ENCODE data around the gene ZNF697. TPM values are rescaled to one million over a fixed set of nuclear protein-coding genes. Genes with fewer than 3 reads are reported as not detected.
"Not testable (repeated sequence)": the region's sequence is repeated elsewhere in the genome, so short reads cannot be mapped to it uniquely, and the experiment has no call there.

ZNF697 gene
- total RNA-seq, 1 experiment from 2014 or later: 18.0 TPM

DNA sequence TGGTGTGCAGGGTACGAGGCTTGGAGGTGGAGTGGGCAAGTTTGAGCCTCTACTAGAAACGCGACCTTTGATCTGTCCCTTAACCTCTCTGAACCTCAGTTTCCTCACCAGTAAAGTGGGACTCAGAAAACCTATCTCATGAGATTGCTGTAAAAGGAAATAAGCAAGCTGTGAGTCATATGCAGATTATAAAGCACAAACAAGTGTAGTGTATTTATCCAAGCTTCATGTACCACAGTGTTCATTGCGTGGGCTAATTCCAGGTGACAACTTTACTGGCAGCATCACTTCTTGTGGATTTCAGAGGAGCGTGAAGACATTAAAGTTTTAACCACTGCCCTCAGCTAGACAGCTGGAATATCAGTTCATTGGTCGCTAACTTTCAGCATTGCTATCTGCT, 44.4 kb downstream of the ZNF697 start (continued):
- TF ChIP-seq FOXP1 (CRISPR knock-in tag; IDR thresholded peaks at IDR 0.05; ENCODE audit: borderline replicate concordance) (no peak), ZNF263 (CRISPR knock-in tag; IDR thresholded peaks at IDR 0.05; ENCODE audit: low read depth) (no peak)

DNA sequence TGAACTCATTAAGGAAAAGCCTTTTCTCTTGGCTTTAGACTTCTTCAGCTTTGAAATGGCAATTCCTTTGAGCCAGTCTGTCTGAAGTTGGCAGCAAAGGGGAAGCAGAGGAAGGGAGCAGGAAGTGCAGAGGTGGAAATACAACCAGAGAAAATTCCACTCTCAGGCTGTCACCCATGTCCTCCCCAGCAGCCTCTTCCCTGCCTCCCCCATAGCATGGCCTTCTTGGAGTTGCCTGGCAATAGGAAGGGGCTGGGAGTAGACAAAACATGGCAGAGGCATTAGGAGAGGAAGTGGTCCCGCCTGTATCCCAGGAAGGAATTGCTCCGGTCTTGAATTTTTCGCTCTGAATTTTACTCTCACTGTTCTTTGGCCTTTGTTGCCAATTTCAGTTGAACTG, 44.8 kb downstream of the ZNF697 start:
- H3K27me3 Mint-ChIP-seq (ENCODE audit: low read depth); H3K27ac Mint-ChIP-seq; H3K9me3 Mint-ChIP-seq; H3K4me3 Mint-ChIP-seq; CTCF ChIA-PET; DNase-seq (ENCODE audit: low spot score); H3K36me3 Mint-ChIP-seq; POLR2A ChIA-PET; H3K4me1 Mint-ChIP-seq; ATAC-seq: not testable (repeated sequence)
- TF ChIP-seq, protein P1, sequence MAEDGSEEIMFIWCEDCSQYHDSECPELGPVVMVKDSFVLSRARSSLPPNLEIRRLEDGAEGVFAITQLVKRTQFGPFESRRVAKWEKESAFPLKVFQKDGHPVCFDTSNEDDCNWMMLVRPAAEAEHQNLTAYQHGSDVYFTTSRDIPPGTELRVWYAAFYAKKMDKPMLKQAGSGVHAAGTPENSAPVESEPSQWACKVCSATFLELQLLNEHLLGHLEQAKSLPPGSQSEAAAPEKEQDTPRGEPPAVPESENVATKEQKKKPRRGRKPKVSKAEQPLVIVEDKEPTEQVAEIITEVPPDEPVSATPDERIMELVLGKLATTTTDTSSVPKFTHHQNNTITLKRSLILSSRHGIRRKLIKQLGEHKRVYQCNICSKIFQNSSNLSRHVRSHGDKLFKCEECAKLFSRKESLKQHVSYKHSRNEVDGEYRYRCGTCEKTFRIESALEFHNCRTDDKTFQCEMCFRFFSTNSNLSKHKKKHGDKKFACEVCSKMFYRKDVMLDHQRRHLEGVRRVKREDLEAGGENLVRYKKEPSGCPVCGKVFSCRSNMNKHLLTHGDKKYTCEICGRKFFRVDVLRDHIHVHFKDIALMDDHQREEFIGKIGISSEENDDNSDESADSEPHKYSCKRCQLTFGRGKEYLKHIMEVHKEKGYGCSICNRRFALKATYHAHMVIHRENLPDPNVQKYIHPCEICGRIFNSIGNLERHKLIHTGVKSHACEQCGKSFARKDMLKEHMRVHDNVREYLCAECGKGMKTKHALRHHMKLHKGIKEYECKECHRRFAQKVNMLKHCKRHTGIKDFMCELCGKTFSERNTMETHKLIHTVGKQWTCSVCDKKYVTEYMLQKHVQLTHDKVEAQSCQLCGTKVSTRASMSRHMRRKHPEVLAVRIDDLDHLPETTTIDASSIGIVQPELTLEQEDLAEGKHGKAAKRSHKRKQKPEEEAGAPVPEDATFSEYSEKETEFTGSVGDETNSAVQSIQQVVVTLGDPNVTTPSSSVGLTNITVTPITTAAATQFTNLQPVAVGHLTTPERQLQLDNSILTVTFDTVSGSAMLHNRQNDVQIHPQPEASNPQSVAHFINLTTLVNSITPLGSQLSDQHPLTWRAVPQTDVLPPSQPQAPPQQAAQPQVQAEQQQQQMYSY (CRISPR knock-in tag; IDR thresholded peaks at IDR 0.05): peak; percentile 43; the same call in 1 of the 2 replicates

DNA sequence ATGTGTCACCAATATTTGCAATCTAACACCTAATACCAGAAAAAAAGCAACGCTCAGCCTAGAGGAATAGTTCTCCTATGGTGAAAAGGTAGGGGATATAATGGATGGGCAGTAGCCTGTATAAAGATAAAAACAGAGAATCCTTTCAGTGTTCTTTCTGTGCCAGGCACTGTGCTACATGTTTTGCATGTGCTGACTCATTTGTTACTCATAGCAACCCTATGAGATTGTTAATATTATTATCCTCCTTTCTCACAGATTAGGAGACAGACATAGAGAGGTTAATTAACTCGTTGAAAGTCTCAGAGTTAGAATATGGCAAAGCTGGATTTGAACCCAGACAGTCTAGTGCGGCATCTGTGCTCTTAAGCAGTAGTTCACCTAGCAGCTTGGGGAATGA, 45.3 kb downstream of the ZNF697 start:
- H3K27me3 Mint-ChIP-seq (ENCODE audit: low read depth); H3K9me3 Mint-ChIP-seq; H3K4me3 Mint-ChIP-seq; H3K36me3 Mint-ChIP-seq; DNase-seq (ENCODE audit: low spot score); H3K4me1 Mint-ChIP-seq; ATAC-seq; H3K27ac Mint-ChIP-seq; CTCF ChIA-PET; POLR2A ChIA-PET: not testable (repeated sequence)

DNA sequence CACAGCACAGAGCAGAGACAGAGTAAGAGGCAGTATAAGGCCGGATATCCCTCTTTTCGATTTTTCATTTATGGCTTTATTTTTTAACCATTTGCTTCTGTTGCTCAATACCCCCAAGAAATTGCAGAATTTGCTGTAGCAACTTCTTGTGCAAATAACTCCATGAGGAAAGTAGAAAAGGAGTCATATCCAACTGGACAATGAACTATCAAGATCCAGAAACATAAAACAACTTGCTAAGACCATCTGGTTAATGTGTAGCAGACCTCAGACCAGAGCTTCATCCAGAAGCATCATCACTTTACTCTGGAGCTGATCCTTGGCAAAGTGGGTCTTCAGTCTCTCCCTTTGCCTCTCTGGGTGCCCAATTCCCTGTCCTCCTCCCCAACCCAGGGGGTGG, 45.9 kb downstream of the ZNF697 start:
- H3K4me1 Mint-ChIP-seq: 0 out of 2 replicates have a peak, but pooled peaks cover 2% of the 10 kb centered on the region
- ATAC-seq: no peak
- ChIA-PET POLR2A (no interaction called here), CTCF (interaction anchor here (2.7 kb wide), 1 partner anchor 58 kb away, joined by 6 read pairs; no protein-coding TSS in a partner anchor)
- H3K36me3 Mint-ChIP-seq: no peaks in the 10 kb centered on the region
- no peak overlapping the region for H3K4me3 Mint-ChIP-seq
- TF ChIP-seq, protein P2, sequence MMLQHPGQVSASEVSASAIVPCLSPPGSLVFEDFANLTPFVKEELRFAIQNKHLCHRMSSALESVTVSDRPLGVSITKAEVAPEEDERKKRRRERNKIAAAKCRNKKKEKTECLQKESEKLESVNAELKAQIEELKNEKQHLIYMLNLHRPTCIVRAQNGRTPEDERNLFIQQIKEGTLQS (CRISPR knock-in tag; conservative IDR thresholded peaks at IDR 0.05): no peak
- TF ChIP-seq HMGA2 (CRISPR knock-in tag; IDR thresholded peaks at IDR 0.05): no peak
- TF ChIP-seq, protein P3, sequence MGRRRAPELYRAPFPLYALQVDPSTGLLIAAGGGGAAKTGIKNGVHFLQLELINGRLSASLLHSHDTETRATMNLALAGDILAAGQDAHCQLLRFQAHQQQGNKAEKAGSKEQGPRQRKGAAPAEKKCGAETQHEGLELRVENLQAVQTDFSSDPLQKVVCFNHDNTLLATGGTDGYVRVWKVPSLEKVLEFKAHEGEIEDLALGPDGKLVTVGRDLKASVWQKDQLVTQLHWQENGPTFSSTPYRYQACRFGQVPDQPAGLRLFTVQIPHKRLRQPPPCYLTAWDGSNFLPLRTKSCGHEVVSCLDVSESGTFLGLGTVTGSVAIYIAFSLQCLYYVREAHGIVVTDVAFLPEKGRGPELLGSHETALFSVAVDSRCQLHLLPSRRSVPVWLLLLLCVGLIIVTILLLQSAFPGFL (CRISPR knock-in tag; IDR thresholded peaks at IDR 0.05; ENCODE audit: borderline replicate concordance): no peak
- TF ChIP-seq TCF7 (CRISPR knock-in tag; IDR thresholded peaks at IDR 0.05; ENCODE audit: low read depth): no peak
- TF ChIP-seq, protein P4, sequence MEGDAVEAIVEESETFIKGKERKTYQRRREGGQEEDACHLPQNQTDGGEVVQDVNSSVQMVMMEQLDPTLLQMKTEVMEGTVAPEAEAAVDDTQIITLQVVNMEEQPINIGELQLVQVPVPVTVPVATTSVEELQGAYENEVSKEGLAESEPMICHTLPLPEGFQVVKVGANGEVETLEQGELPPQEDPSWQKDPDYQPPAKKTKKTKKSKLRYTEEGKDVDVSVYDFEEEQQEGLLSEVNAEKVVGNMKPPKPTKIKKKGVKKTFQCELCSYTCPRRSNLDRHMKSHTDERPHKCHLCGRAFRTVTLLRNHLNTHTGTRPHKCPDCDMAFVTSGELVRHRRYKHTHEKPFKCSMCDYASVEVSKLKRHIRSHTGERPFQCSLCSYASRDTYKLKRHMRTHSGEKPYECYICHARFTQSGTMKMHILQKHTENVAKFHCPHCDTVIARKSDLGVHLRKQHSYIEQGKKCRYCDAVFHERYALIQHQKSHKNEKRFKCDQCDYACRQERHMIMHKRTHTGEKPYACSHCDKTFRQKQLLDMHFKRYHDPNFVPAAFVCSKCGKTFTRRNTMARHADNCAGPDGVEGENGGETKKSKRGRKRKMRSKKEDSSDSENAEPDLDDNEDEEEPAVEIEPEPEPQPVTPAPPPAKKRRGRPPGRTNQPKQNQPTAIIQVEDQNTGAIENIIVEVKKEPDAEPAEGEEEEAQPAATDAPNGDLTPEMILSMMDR (IDR thresholded peaks at IDR 0.05): no peak
- no peaks in the 10 kb centered on the region; the same call in 1 of the 2 replicates for H3K27me3 Mint-ChIP-seq (ENCODE audit: low read depth)
- H3K27ac Mint-ChIP-seq: no peak overlapping the region
- H3K9me3 Mint-ChIP-seq: no peaks in the 10 kb centered on the region
- no peak for DNase-seq (ENCODE audit: low spot score)

DNA sequence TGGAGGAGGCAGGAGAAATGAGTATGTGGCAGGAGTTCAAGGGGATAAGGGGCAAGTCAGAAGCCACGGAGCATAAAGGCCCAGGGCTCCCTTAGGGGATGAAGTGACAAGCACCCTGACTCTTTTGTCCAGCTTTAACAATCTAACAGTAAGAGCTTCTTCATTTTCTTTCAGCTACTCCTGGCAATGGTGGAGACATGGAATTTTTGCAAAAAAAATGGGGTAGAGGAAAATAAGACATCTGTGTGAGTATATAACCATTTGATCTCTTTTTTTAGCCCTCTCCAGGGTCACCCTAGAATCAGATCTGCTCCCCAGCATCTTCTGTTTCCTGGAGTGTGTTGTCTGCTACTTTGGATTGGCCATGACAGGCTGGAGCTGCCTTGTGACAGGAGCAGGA, 47.1 kb downstream of the ZNF697 start:
- H3K27ac Mint-ChIP-seq: no peak overlapping the region
- ChIA-PET POLR2A (no interaction called here), CTCF (interaction anchor here (2.7 kb wide), 1 partner anchor 57 kb away, joined by 6 read pairs; no protein-coding TSS in a partner anchor)
- TF ChIP-seq GABPB1 (CRISPR knock-in tag; IDR thresholded peaks at IDR 0.05) (no peak), ZNF263 (CRISPR knock-in tag; IDR thresholded peaks at IDR 0.05; ENCODE audit: low read depth) (no peak), GTF2I (CRISPR knock-in tag; conservative IDR thresholded peaks at IDR 0.05) (no peak), OVOL2 (CRISPR knock-in tag; IDR thresholded peaks at IDR 0.05; ENCODE audit: borderline replicate concordance) (no peak)
- TF ChIP-seq, protein P5, sequence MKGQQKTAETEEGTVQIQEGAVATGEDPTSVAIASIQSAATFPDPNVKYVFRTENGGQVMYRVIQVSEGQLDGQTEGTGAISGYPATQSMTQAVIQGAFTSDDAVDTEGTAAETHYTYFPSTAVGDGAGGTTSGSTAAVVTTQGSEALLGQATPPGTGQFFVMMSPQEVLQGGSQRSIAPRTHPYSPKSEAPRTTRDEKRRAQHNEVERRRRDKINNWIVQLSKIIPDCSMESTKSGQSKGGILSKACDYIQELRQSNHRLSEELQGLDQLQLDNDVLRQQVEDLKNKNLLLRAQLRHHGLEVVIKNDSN (CRISPR knock-in tag; IDR thresholded peaks at IDR 0.05): no peak
- TF ChIP-seq, protein P6, sequence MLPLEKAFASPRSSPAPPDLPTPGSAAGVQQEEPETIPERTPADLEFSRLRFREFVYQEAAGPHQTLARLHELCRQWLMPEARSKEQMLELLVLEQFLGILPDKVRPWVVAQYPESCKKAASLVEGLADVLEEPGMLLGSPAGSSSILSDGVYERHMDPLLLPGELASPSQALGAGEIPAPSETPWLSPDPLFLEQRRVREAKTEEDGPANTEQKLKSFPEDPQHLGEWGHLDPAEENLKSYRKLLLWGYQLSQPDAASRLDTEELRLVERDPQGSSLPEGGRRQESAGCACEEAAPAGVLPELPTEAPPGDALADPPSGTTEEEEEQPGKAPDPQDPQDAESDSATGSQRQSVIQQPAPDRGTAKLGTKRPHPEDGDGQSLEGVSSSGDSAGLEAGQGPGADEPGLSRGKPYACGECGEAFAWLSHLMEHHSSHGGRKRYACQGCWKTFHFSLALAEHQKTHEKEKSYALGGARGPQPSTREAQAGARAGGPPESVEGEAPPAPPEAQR (CRISPR knock-in tag; IDR thresholded peaks at IDR 0.05): no peak
- TF ChIP-seq, protein P1 (CRISPR knock-in tag; IDR thresholded peaks at IDR 0.05): no peak

More for the DNA sequence above, 47.1 kb downstream of the ZNF697 start:
- H3K36me3 Mint-ChIP-seq: no peaks in the 10 kb centered on the region
- no peaks in the 10 kb centered on the region for H3K9me3 Mint-ChIP-seq
- H3K4me1 Mint-ChIP-seq: 0 out of 2 replicates have a peak, but pooled peaks cover 2% of the 10 kb centered on the region
- no peaks in the 10 kb centered on the region; the same call in 1 of the 2 replicates for H3K27me3 Mint-ChIP-seq (ENCODE audit: low read depth)
- ATAC-seq (no peak), DNase-seq (ENCODE audit: low spot score) (no peak)
- H3K4me3 Mint-ChIP-seq: no peak overlapping the region
